ENCODE results near the gene MTX1. TPM values are rescaled to one million over a fixed set of nuclear protein-coding genes. Genes with fewer than 3 reads are reported as not detected.

The MTX1 gene
- total and polyA plus RNA-seq, 9 donors: 15.6 to 35.4 (median 27.7) TPM

DNA sequence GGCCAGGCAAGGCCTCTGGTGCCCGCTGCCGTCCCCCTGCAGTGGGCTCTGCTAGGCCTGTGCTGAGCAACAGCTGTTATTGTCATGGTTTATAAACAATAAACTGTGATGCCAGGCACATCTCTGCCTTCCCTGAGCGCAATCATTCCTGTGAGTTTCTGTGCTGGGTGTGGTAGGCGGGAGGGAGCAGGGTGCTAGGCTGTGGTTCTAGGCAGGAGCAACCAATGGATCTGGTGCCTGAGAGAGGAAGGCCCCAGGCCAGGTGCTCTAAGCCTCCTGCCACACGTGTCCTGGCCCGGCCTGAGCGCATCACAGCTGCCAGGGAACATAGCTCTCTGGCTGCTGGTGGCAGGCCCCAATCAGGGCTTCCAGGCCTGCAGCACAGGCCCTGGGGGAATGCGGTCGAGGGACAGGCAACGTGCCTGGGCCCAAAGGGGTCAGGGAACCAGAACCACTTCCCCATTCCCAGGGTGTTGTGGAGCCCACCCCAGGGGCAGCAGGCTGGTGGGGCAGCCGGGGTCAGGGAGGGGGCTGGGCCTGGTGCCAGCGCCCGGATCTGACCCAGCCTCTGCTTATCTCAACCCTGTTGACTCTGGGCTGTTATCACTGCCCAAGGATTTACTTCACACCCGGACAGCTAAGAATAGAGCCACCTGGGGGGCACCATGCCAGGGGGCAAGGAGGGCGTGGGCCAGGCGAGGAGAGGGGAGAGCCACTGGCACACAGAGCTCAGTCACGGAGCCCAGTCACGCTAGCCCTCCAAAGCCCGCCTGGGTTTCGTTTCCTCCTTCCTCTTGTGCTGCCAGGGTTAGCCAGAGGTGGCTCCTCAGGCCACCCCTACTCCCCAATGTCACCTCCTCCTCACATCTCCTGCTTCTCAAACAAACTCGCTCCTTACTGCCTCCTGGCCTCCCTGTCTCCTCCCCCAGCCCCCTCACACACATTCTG lies 23.4 kb upstream of the MTX1 start:
- no peak for TF ChIP-seq EP300 (IDR thresholded peaks at IDR 0.05)
- TF ChIP-seq, protein P1, sequence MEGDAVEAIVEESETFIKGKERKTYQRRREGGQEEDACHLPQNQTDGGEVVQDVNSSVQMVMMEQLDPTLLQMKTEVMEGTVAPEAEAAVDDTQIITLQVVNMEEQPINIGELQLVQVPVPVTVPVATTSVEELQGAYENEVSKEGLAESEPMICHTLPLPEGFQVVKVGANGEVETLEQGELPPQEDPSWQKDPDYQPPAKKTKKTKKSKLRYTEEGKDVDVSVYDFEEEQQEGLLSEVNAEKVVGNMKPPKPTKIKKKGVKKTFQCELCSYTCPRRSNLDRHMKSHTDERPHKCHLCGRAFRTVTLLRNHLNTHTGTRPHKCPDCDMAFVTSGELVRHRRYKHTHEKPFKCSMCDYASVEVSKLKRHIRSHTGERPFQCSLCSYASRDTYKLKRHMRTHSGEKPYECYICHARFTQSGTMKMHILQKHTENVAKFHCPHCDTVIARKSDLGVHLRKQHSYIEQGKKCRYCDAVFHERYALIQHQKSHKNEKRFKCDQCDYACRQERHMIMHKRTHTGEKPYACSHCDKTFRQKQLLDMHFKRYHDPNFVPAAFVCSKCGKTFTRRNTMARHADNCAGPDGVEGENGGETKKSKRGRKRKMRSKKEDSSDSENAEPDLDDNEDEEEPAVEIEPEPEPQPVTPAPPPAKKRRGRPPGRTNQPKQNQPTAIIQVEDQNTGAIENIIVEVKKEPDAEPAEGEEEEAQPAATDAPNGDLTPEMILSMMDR (IDR thresholded peaks at IDR 0.05): no peak
- no peak for TF ChIP-seq POLR2A (IDR thresholded peaks at IDR 0.05)
- Histone ChIP-seq H3K36me3 (no peaks in the 10 kb centered on the region), H3K9me3 (no peaks in the 10 kb centered on the region), H3K4me3 (no peak overlapping the region), H3K27ac (no peak overlapping the region), H3K4me1 (ENCODE audit: insufficient read depth) (no peaks in the 10 kb centered on the region), H3K27me3 (no peaks in the 10 kb centered on the region)
- DNase-seq: peak in 4 of 5 donors; percentile 23 to 34 (median 27)
- WGBS, 3 donors: 57 to 67% (median 64%) methylated on average over 21 of the region's 21 CpGs
- intact Hi-C loops (cut with DNase I): no loop called here

DNA sequence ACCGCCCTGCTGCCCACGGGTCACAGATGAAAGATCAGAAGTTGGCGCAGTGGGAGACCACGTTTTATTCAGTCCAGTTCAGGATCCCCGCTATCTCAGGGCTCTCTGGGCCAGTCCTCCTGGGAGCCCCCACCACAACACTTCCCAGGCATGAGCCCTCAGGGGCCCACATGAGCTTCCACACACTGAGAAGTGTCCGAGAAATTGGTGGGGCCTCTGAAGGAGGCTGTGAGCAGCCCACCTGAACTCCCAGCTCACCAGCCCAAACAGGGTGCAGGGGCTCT lies 22.8 kb upstream of the MTX1 start:
- Histone ChIP-seq H3K36me3 (no peaks in the 10 kb centered on the region), H3K9me3 (no peaks in the 10 kb centered on the region), H3K4me3 (no peak overlapping the region), H3K4me1 (ENCODE audit: insufficient read depth) (no peaks in the 10 kb centered on the region), H3K27me3 (no peaks in the 10 kb centered on the region), H3K27ac (no peak overlapping the region)
- TF ChIP-seq POLR2A (IDR thresholded peaks at IDR 0.05) (no peak), EP300 (IDR thresholded peaks at IDR 0.05) (no peak)
- TF ChIP-seq, protein P1 (IDR thresholded peaks at IDR 0.05): no peak
- peak in 2 of 5 donors; percentile 11 to 13 for DNase-seq
- intact Hi-C loops (cut with DNase I): no loop called here
- 45 to 52% (median 50%) methylated on average over 6 of the region's 6 CpGs for WGBS, 3 donors

DNA sequence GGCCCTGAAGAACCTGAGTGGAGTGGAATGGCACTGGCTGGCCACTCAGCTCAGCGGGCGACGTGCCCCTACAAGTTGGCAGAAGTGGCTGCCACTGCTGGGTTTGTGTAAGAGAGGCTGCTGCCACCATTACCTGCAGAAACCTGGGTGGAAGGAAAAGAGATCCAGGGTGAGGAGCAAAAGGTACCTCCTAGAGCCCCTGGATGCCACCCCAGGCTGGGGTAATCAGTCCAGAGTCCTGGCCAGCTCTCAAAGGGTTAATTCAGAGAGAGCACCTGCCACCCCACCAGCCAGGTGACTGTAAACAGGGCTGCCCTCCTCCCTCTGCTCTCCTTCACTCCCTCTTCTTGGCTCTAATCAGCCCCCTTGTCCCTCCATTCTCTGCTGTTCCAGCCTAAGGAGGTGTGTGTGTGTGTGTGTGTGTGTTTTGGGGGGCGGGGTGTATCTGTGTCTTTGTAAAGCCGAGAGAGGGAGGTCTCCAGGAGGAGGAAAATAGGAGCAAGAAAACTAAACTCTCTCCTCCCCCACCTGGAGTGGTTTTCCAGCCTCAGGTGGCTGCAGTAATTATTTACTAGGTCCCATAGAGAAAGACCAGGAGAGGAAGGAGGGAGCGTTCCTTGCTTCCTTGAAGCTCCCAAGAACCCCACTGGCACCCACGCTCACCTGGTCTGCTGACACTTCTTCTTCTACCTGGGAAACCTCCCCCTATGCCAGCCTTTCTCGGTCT lies 22.3 kb upstream of the MTX1 start:
- TF ChIP-seq EP300 (IDR thresholded peaks at IDR 0.05) (no peak), POLR2A (IDR thresholded peaks at IDR 0.05) (no peak)
- TF ChIP-seq, protein P1 (IDR thresholded peaks at IDR 0.05): no peak
- intact Hi-C loops (cut with DNase I): no loop called here
- Histone ChIP-seq H3K4me1 (ENCODE audit: insufficient read depth) (no peaks in the 10 kb centered on the region), H3K9me3 (no peaks in the 10 kb centered on the region), H3K36me3 (no peaks in the 10 kb centered on the region), H3K27ac (no peak overlapping the region), H3K4me3 (no peak overlapping the region), H3K27me3 (no peaks in the 10 kb centered on the region)
- 61 to 76% (median 68%) methylated on average over 8 of the region's 8 CpGs for WGBS, 3 donors
- DNase-seq: peak in 2 of 5 donors; percentile 8

DNA sequence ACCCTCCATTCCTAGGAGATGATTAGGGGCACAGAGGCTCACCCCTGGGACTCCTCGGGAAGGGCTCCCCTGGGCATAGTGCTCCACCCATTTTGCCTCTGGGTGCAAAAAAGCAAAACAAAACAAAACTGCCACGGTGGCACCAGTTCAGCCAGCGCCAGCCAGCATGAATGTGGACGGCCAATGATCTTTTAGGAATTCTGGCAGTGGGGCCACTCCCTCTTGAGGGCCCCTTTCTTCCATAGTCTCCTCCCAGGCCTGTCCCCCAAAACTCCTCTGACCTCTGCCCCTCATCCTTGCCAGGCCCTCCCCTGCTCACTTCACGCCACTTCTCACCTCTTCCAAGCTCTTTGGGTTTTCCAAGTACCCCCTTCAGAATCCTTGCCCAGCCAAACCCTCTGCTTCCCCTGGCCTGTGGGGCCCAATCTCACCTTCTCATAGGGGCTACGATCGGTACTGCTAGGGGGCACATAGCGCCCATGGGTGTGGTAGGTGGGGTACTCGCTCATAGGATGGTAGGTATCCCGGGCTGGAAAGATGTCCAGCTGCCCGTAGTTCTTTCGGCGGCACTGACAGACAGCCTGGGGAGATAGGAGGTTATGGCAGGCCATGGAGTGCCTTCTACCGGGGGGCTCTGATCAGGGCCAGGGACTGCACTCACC lies 21.6 kb upstream of the MTX1 start:
- Histone ChIP-seq H3K27me3 (no peaks in the 10 kb centered on the region), H3K36me3 (no peaks in the 10 kb centered on the region), H3K4me3 (no peak overlapping the region), H3K4me1 (ENCODE audit: insufficient read depth) (no peaks in the 10 kb centered on the region), H3K9me3 (no peaks in the 10 kb centered on the region), H3K27ac (no peak overlapping the region)
- intact Hi-C loops (cut with DNase I): no loop called here
- TF ChIP-seq POLR2A (IDR thresholded peaks at IDR 0.05): no peak
- TF ChIP-seq, protein P1 (IDR thresholded peaks at IDR 0.05): no peak
- TF ChIP-seq EP300 (IDR thresholded peaks at IDR 0.05): no peak
- peak in 2 of 5 donors; percentile 11 to 15 for DNase-seq
- 67 to 75% (median 71%) methylated on average over 14 of the region's 14 CpGs for WGBS, 3 donors

Measured in ovary (tissue), 9 donors.